HL-60 (cell line): ENCODE results near the gene HEATR3.

Experiments
- POLR2AphosphoS5 ChIP-seq: IDR thresholded peaks from 2 replicates; pipeline ENCODE4 v1.6.1; 2012; ENCODE audit warnings: low read depth
- TF ChIP-seq, protein P1 (sequence below): IDR thresholded peaks from one replicate; pipeline ENCODE4 v1.5.1; 2011; ENCODE audit warnings: low read length, control low read depth, inconsistent platforms; ENCODE audit not compliant: insufficient read depth

DNA sequence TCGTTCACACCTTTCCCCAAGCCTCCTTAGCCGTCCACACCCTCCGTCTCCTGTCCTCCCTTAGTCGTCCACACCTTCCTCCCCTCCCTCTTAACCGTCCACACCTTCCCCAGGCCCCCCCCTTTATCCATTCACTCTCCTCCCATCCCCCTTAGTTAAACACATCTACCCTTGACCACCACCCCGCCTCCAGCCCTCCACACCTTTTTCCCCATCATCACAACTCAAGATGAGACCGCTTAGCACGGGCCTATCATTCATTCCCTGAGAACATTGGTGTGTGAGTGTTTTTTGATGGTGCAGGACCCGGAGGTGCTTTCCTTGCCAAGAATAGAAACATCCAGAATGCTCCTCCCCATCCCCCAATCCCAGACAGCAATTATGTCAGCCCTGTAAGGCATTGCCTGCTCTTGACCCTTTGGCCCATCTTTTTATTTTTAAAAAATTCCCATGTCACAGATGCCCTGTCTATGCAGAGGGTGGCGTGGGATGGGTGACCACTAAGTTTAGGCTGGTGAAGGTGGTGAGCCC is 88.7 kb downstream of the HEATR3 start:
- TF ChIP-seq, protein P1, sequence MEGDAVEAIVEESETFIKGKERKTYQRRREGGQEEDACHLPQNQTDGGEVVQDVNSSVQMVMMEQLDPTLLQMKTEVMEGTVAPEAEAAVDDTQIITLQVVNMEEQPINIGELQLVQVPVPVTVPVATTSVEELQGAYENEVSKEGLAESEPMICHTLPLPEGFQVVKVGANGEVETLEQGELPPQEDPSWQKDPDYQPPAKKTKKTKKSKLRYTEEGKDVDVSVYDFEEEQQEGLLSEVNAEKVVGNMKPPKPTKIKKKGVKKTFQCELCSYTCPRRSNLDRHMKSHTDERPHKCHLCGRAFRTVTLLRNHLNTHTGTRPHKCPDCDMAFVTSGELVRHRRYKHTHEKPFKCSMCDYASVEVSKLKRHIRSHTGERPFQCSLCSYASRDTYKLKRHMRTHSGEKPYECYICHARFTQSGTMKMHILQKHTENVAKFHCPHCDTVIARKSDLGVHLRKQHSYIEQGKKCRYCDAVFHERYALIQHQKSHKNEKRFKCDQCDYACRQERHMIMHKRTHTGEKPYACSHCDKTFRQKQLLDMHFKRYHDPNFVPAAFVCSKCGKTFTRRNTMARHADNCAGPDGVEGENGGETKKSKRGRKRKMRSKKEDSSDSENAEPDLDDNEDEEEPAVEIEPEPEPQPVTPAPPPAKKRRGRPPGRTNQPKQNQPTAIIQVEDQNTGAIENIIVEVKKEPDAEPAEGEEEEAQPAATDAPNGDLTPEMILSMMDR: no peak
- TF ChIP-seq POLR2AphosphoS5: no peak
